ENCODE results near the gene PLCB1.

The PLCB1 gene

GRCh38 chr20:8932192-8933165, 800.4 kb downstream of the PLCB1 start:
- TF ChIP-seq TAF1 (IDR thresholded peaks at IDR 0.05; ENCODE audit: borderline replicate concordance, insufficient read depth, low read length) (no peak), REST (IDR thresholded peaks at IDR 0.05; ENCODE audit: insufficient read depth in 1 of 2, low read depth in 2 of 2, low read length in 2 of 2) (no peak), SIN3A (IDR thresholded peaks at IDR 0.05; ENCODE audit: borderline replicate concordance, insufficient read depth, low read length) (no peak), FOXP2 (optimal IDR thresholded peaks at IDR 0.05; ENCODE audit: borderline replicate concordance, extremely low read depth, extremely low read length, insufficient read depth) (no peak), POLR2AphosphoS5 (IDR thresholded peaks at IDR 0.05; ENCODE audit: low read depth, low read length) (no peak)

DNA sequence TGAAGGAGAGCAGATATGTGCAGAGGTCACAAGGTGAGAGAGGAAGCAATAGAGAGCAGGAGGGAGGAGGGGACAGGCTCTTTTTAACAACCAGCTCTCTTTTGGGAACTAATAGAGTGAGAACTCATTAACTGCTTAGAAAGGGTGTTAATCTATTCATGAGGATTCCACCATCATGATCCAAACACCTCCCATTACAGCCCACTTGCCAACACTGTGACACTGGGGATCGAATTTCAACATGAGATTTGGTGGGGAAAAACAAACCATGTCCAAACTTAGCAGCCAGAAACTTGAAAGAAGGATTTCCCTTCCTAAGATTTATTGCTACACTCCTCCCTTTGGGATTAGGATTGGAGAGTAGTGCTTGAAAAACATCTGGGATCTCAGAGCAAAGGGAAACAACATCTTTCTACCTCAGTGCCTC, 801.3 kb downstream of the PLCB1 start:
- TF ChIP-seq TAF1 (IDR thresholded peaks at IDR 0.05; ENCODE audit: borderline replicate concordance, insufficient read depth, low read length): no peak
- no peak for TF ChIP-seq REST (IDR thresholded peaks at IDR 0.05; ENCODE audit: insufficient read depth in 1 of 2, low read depth in 2 of 2, low read length in 2 of 2)
- TF ChIP-seq FOXP2 (optimal IDR thresholded peaks at IDR 0.05; ENCODE audit: borderline replicate concordance, extremely low read depth, extremely low read length, insufficient read depth): no peak
- TF ChIP-seq SIN3A (IDR thresholded peaks at IDR 0.05; ENCODE audit: borderline replicate concordance, insufficient read depth, low read length): no peak
- TF ChIP-seq POLR2AphosphoS5 (IDR thresholded peaks at IDR 0.05; ENCODE audit: low read depth, low read length): no peak

GRCh38 chr20:8934362-8934761, 802.3 kb downstream of the PLCB1 start:
- no peak for TF ChIP-seq FOXP2 (optimal IDR thresholded peaks at IDR 0.05; ENCODE audit: borderline replicate concordance, extremely low read depth, extremely low read length, insufficient read depth)
- TF ChIP-seq TAF1 (IDR thresholded peaks at IDR 0.05; ENCODE audit: borderline replicate concordance, insufficient read depth, low read length): no peak
- no peak for TF ChIP-seq REST (IDR thresholded peaks at IDR 0.05; ENCODE audit: insufficient read depth in 1 of 2, low read depth in 2 of 2, low read length in 2 of 2)
- TF ChIP-seq POLR2AphosphoS5 (IDR thresholded peaks at IDR 0.05; ENCODE audit: low read depth, low read length): no peak
- no peak for TF ChIP-seq SIN3A (IDR thresholded peaks at IDR 0.05; ENCODE audit: borderline replicate concordance, insufficient read depth, low read length)
